Measurements from ENCODE around the gene SH3RF2.
"Not testable (repeated sequence)": the region's sequence is repeated elsewhere in the genome, so short reads cannot be mapped to it uniquely, and the experiment has no call there.

SH3RF2 gene

DNA sequence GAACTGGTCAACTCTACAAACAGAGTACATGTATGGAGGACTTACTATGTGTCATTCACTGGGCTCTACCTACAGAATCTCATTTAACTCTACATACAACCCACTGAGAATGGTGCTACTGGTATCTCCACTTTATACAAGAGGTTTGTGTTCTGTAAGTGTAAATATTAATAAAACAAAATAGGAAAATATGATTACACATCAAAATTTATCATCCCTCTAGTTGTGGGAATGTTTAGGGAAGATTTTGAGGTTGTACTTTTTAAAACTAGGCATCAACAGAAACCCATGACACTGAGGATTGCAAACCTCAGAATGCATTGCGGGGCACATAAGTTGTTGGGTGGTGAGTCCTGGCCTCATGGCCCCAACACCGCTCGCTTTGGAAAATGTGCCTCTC is 11.7 kb downstream of the SH3RF2 start:
- no peak overlapping the region for H3K4me3 ChIP-seq (ENCODE audit: low read depth, low read length)

DNA sequence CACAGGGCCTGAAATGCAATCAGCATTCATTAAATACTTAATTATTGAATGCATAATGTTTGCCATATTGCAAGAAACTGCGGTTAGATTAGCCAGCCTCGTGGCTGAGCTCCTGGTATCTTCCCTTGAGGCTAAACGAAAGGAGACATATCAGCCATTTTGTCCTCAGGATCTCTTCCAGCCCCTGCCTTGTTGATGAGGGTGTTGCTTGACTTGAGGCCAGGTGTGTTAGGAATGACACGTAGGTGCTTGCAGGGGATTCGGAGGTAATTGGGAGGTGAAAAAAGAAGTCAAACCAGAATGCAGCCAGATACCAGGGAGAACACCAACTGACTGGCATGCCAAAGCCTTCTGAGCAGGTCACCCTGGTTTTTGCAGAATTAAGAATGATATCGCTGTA is 12.5 kb downstream of the SH3RF2 start:
- no peak overlapping the region for H3K4me3 ChIP-seq (ENCODE audit: low read depth, low read length)

DNA sequence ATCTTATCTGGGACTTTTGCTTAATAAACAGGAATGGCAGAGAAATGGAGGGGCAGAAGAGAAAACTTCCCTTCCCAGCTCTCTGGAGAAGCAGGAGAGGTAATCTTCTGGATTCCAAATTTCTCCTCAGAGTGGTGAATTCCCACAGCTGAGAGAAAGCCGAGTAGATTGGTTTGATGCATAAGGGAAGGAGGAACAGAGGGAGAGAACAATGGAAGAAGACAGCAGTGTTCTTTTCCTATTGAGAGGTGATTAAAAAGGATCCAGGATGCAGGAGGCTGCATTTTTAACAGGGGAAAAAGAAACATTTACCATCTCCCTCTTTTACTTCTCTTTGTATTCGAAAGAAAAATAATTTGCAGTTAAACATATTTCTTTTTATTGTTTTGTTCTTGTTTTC is 13.1 kb downstream of the SH3RF2 start:
- no peak overlapping the region for H3K4me3 ChIP-seq (ENCODE audit: low read depth, low read length)

DNA sequence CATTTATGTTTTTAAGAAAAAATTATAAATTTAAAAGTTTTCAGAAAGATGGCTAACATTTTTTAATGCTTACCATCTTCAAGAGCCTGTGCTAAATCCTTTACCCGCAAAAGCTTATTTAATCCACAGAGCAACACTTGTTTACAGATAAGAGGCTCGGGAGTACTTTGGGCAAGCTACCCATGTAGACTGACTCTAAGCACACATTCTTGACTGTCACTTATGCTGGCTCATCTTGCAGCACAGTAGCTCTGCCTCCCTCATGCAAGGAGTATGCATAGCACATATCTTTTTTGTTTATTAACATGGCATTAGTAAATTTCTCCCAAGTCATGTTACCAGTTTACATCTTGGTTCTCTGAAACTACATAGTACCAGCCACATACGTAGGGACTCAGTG is 14.7 kb downstream of the SH3RF2 start:
- H3K4me3 ChIP-seq (ENCODE audit: low read depth, low read length) = no peak overlapping the region

DNA sequence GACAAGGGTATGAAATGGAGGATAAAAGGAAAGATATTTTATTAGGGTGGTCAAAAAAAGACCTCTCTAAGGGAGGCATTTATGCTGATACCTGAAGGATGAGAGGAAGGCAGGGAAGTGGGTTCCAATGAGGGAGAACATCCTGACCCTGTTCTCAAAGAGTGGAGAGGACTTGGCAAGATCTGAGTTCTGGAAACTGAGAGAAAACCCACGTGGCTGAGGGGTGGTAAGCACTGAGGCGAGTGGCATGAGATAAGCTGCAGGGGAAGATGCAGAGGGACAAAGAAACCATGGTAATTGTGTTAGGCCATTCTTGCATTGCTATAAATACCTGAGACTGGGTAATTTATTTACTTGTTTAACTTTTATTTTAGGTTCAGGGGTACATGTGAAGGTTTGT is 16.8 kb downstream of the SH3RF2 start:
- H3K4me3 ChIP-seq (ENCODE audit: low read depth, low read length) = no peak overlapping the region

DNA sequence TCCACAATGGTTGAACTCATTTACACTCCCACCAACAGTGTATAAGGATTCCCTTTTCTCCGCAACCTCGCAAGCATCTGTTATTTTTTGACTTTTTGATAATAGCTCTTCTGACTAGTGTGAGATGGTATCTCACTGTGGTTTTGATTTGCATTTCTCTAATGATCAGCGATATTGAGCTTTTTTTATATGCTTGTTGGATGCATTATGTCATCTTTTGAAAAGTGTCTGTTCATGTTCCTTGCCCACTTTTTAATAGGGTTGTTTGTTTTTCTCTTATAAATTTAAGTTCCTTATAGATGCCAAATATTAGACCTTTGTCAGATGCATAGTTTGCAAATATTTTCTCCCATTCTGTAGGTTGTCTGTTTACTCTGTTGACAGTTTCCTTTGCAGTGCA is 17.8 kb downstream of the SH3RF2 start:
- H3K4me3 ChIP-seq (ENCODE audit: low read depth, low read length) = not testable (repeated sequence)

DNA sequence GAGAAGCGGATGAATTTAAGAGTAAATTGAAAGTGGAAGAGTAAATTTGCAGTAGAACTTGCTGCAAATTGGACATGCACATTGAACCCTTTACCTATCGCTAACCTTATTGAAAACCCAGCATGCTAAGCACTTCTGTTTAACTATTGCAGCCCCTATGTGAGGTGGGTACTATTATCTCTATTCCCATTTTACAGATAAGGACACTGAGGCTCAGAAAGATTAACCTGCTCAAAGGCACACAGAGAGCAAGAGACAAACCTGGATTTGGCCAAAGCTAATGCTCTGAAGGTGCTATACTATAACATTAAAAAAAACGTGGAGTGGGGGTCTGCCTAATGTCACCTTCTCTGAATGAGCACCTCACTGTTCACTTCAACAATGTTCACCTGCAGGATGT is 21.0 kb downstream of the SH3RF2 start:
- no peak overlapping the region for H3K4me3 ChIP-seq (ENCODE audit: low read depth, low read length)

DNA sequence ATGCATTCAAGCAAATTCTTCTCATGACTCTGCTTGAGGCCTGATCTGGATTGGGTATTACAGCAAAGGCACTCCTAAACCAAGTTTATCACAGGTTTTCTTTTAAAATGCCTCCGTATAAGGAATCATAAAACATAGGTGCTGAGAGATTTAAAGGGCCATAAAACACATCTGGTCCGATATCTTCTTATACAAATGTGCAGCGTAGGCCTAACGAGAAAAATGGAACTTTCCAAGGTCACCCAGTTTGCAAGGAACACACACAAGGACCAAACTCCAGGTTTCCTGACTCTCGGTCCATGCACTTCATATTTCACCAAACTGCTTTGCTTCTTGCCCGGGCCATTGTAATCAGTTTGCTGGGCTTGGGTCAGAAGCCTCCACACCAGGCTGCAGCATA is 22.1 kb downstream of the SH3RF2 start:
- no peak overlapping the region for H3K4me3 ChIP-seq (ENCODE audit: low read depth, low read length)

DNA sequence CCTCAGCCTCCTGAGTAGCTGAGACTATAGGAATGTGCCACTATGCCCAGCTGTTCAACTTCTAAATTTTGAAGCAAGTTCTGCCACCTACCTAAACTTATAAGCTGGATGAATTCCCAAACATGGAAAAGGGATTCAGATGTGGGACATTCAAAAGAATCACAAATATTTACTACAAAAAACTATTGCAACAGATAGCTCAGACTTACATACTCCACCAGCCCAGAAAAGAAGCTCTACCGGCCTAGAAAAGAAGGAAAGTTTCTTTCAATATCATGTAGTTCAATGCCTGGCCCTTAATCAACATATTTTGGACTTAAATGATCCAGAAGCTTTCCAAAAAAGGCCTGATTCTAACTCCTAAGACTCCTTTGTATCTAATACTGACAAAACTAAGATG is 23.8 kb downstream of the SH3RF2 start:
- H3K4me3 ChIP-seq (ENCODE audit: low read depth, low read length) = no peak overlapping the region

DNA sequence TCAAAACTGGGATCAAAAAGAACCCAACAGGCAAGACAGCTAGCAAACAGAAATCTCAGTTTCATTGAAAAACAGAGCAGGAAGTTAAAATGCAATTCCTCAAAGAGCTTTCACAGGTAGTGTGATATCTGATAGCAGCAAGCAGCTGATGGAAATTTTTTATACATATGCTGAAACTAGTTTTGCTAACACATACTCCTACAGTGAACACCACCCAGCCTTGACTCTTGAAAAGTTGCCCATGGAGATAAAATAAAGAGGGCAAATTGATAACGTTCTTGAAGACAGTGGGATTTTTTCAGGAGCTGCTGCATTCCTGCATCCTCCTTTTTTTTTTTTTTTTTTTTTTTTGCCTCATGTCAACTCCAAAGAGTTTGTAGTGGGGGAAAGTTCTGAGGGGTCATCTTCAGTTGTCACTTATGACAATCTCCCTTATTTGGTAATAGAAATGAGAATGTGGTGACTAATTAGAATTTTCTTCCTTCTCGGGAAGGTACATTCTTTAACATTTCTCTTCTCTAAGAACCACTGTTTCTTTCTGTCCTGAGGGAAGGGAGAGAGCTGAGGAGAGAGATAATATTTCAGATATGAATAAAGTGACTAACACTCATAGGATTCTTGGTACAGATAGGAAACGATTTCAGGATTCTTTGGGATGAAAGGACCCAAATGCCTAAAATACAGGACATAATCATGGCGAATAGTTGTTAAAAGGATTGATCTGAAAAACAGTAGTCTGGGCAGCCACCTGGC is 24.6 kb downstream of the SH3RF2 start:
- no peak overlapping the region for H3K4me3 ChIP-seq (ENCODE audit: low read depth, low read length)

DNA sequence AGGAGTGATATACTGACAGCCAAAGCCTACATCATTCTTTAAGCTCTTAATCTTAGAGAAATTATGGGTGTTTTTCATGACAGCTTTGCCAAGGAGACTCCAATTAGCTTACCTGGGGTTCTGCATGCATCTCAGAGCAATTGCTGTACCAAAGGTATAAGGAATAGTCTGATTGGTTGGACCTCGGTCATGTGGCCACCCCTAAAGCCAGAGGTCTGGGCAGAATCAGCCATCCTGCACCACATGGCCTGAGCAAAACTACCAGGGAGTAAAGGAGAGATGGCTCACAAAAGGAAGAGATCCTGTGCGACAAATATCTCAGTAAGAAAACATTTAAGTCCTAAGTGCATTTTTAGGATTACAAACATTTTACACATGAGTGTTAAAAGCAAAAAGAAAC is 25.6 kb downstream of the SH3RF2 start:
- no peak overlapping the region for H3K4me3 ChIP-seq (ENCODE audit: low read depth, low read length)

DNA sequence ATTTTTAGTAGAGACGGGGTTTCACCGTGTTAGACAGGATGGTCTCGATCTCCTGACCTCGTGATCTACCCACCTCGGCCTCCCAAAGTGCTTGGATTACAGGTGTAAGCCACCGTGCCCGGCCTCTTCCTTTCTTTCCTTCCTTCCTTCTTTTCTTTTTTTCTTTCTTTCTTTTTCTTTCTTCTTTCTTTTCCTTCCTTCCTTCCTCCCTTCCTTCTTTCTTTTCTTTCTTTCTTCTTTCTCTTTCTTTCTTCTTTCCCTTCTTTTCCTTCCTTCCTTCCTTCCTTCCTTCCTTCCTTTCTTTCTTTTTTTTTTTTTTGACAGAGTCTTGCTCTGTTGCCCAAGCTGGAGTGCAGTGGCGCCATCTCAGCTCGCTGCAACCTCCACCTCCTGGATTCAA is 27.6 kb downstream of the SH3RF2 start:
- not testable (repeated sequence) for H3K4me3 ChIP-seq (ENCODE audit: low read depth, low read length)

DNA sequence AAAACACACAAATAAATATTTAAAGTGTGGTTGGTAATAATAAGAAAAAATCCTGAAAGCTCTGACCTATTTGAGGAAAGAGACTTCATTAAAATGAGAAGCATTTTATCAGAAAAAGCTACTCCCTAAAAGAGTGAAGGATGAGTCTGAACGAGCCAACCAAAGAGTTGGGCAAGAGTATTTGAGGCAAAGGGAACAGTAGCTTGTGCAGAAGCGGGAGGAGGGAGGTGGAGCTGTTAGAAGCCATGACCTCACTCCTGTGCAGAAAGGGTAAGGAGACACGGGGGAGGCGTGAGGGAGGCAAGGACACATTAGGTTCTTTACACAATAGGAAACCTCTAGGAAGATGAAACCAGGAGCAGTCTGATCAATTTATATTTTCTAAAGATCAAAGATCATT is 29.4 kb downstream of the SH3RF2 start:
- H3K4me3 ChIP-seq (ENCODE audit: low read depth, low read length) = no peak overlapping the region

DNA sequence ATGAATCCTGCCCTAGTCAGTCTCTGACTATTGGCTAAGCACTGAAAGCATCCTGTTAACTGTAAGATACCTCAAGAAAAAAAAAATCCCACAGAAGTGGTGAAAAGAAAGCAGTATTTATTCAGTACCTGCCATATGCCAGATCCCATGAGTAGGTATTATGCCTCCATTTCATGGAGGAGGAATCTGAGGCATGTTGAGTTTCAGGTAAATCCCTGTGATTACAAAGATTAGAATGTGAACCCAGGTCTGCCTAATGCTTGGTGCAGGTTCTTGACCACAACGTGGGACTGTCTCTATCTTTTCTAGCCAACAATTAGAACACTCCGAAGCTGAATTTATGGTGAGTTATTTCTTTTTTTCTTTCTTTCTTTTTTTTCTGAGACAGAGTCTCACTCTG is 30.9 kb downstream of the SH3RF2 start:
- H3K4me3 ChIP-seq (ENCODE audit: low read depth, low read length) = no peak overlapping the region

DNA sequence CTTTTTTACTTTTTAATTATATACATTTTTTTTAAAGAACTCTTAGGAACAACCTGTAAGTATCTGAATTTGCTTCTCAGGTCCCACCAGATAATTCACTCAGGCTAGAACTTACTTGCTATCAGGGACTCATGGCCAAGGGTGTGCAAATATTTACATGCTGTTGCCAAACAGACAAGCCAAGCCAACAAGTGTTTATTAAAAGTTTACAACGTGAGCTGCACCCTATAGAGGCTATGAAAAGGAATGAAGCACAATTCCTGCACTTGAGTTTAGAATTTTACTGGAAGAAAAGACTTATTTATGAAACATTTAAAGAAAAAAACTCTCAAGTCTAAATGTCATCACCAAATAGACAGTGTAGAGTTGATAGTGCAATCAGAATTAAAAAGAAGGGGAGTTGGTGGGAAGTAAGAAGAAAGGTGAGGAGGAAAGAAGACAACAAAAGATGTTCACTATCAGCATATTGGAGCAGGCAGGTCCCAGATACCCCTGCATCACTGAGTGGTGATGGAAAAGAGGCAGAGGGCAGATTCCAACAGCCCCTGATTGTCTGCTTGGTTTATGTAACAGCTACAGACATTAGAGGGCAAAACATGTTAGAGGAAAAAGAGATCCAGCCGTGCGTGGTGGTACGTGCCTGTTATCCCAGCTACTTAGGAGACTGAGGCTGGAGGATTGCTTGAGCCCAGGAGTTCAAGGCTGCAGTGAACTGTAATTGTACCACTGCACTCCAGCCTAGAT is 32.8 kb downstream of the SH3RF2 start:
- no peak overlapping the region for H3K4me3 ChIP-seq (ENCODE audit: low read depth, low read length)

DNA sequence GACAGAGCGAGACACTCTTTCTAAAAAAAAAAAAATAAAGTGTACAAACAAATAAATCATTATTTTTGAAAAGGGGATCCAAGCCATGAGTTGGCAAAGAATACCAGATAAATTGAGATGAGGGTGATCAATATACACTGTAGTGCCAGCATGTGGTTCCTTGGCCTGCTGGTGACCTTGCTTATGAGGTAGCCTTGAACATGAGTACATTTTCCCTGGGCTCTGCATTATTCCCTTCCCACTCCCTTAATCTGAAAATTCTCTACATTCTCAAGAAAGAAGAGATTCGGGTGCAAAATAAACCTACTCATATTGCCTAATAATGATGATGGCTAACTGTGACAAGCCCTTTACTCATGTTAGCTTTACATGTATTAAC is 33.3 kb downstream of the SH3RF2 start:
- H3K4me3 ChIP-seq (ENCODE audit: low read depth, low read length) = no peak overlapping the region

DNA sequence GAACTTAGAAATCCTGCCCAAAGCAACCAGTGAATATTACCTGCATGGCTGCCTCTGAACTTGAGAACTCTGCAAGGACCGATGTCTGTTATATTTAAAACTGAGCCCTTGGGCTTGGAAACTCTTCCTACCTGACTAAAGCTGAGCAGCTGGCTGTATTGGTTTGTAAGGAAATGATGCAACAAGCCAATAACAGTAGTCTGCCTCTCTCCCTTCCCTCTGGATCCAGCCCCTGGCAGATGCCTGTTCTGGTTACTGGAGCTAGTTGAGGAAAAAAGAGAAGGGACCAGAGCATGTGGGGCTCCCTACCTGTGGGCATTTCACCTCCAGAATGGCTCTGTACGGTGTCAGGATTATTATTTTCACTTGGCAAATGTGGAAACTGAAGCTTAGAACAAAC is 34.7 kb downstream of the SH3RF2 start:
- H3K4me3 ChIP-seq (ENCODE audit: low read depth, low read length) = no peak overlapping the region

DNA sequence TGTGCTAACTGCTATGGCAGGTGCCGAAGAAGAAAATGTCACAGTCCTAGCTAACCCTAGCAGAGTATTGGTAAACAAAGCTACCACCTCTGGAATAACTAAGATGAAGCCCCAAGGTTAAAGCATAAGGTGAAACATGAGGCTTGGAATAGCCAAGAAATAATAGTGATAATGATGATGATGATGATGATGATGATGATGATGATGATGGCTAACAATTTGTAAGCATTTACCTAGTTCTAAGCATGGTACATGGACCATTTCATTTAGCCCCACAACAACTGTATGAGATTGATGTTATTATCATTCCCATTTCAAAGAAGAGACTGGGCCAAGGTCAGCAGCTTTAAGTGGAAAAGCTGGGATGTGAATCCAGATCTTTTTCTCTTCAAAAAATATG is 35.3 kb downstream of the SH3RF2 start:
- H3K4me3 ChIP-seq (ENCODE audit: low read depth, low read length) = no peak overlapping the region

DNA sequence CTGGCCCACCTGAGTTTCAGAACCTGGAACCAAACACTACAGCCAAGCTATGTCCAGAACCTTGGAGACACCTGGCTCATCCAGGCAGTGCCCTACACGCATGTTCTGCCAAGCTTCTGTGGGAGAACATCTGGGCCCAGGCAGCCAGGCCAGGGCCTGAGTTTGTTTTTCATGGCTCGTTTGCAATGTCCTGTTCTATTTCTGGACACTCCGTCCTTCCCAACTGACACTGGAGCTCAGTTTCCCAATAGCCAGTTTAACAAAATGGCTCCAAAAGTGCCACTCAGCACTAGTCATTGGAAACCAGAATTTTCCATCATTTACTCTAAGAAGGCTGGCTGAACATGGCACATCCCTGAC is 38.6 kb downstream of the SH3RF2 start:
- no peak overlapping the region for H3K4me3 ChIP-seq (ENCODE audit: low read depth, low read length)

DNA sequence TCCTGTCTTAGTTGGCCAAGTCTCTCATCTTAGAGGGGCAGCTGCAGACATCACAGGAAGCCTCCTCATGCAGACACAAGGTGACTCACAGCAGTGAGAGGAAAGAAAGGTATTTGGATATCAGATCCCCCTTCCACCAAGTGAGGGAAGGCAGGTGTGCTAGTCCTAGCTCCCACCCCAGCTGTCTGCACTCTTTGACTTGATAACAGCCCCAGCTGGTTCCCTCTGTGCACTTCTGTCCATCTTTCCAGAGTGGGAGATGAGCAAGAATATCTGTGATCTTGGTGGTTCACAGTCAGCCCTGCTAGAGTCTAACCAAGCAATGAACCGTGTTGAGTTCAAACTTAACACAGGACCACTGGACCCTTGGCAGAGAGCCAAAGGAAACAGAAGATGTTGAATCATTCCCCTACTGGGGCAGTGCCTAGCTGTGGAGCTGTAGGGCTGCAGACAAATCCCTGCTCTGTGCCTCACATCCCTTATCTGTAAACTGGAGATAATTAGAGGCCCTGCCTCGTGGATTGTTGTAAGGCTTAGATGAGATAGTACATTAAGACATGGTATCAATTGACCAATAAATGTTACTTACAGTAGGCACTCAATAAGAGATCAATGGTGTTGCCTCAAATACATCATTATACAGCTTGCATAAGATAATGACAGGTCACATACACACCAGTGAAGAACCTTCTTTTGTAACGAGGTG is 39.1 kb downstream of the SH3RF2 start:
- no peak overlapping the region for H3K4me3 ChIP-seq (ENCODE audit: low read depth, low read length)

DNA sequence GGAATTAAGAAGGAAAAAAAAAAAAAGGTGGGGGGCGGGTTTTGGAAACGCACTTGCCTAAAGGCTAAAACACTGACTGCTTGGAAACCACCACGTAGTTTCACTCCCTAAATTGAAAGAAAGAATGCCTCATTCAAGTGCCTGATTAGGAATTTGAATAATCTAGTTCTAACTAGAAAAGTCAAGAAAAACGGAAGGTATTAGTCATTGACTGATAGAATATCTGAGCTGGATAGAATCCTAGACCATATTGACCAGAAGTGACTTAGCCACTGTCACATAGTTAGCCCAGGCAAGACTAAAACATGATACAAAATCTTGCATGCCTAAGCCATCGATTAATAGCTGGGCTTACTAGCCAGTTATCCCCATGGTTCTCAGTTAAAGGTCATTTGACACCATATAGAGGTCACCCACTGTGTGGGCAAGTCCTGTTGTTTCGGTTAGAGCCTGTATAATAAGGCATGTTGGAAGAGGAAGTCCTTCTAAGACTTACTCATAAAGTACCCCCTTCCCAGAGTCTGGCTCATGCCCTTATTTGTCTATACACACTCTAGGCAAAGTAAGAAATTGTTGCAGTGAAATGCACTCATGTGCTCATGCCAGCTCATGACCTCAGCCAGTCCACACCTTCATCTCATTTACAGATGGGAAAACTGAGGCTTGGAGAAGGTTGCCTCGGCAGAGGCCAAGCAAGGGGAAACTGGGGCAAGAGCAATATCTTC is 40.2 kb downstream of the SH3RF2 start:
- no peak overlapping the region for H3K4me3 ChIP-seq (ENCODE audit: low read depth, low read length)

DNA sequence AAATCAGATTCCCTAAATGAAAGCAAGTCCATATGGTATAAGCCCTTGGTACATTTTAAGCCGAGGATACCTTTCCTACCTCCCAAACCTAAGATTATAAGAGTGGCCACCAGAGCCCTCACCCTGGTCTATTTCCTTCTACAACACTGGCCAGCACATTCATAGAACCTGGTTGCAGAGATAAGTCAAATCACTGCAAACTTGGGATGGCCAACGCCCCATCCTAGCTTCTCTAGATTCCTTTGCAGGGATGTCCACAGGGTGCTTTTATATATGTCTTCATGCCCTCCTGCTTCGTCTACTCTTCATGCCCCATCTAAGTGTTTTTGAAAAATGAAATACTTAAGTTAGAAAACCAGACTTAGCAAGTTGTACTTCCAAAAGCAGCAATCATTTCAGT is 41.8 kb downstream of the SH3RF2 start:
- H3K4me3 ChIP-seq (ENCODE audit: low read depth, low read length) = no peak overlapping the region

All from iPS-11a (cell line).